HUES6 (cell line): ENCODE results near the gene BBS5.

Source experiments
- H3K27ac ChIP-seq: 2 replicates; pipeline ENCODE4 v1.7.0; 2013; ENCODE audit warnings: low read depth, mild to moderate bottlenecking, low read length, inconsistent platforms
- H3K27me3 ChIP-seq: 2 replicates; pipeline ENCODE4 v1.6.1; 2013; ENCODE audit warnings: low read length; ENCODE audit not compliant: control insufficient read depth, insufficient read depth
- H3K36me3 ChIP-seq: 2 replicates; pipeline ENCODE4 v1.6.1; 2013; ENCODE audit warnings: low read length; ENCODE audit not compliant: control insufficient read depth, insufficient read depth
- H3K4me1 ChIP-seq: 2 replicates; pipeline ENCODE4 v1.6.1; 2013; ENCODE audit warnings: low read length; ENCODE audit not compliant: control insufficient read depth, insufficient read depth
- H3K4me3 ChIP-seq: 2 replicates; pipeline ENCODE4 v1.5.1; 2013; ENCODE audit warnings: low read depth, low read length
- H3K9ac ChIP-seq: one replicate; pipeline ENCODE4 v1.6.1; 2013; ENCODE audit warnings: mild to moderate bottlenecking, low read length
- H3K9me3 ChIP-seq: 2 replicates; pipeline ENCODE4 v1.6.1; 2013; ENCODE audit warnings: low read depth, low read length; ENCODE audit not compliant: control insufficient read depth, insufficient read depth

BBS5 gene

DNA sequence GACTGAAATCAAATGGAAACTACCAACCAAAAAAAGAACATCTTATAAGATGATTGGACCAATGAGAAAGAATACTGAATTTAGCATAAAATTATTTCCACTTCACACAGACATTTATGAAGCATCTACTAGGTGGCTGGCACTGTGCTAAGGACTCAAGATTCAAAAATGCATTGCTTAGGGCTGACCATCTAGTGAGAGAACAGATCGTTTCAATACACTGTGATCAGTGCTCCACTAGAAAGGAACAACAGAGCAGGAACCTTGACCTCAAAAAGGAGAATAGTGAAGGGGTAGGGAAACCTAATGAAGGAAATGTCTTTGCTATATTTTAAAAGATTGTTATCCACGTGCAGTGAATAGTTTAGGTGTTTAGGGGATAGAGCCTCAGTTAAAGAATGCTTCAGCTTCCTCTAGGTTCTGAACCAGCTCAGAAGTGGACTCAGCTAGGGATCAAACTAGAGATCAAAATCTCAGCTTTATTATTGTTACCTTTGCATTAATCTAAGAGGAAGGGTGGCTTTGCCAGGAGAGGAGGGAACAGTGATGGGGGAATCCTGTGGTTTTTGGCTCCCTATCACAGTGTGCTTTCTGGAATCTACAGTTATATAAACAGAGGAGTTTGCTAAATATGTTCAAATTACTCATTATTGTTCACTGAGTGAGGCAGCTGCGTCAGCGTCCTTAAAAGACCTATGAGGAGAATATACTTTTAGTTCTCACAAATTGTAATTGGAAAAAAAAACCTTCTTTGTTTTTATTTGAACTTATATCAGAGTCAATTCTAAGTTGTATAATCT is 16.2 kb upstream of the BBS5 start:
- no peak overlapping the region for H3K27ac ChIP-seq
- no peak overlapping the region for H3K4me3 ChIP-seq
- H3K9me3 ChIP-seq: no peaks in the 10 kb centered on the region
- no peaks in the 10 kb centered on the region for H3K27me3 ChIP-seq
- no peaks in the 10 kb centered on the region for H3K36me3 ChIP-seq
- no peak overlapping the region for H3K9ac ChIP-seq
- no peaks in the 10 kb centered on the region for H3K4me1 ChIP-seq

DNA sequence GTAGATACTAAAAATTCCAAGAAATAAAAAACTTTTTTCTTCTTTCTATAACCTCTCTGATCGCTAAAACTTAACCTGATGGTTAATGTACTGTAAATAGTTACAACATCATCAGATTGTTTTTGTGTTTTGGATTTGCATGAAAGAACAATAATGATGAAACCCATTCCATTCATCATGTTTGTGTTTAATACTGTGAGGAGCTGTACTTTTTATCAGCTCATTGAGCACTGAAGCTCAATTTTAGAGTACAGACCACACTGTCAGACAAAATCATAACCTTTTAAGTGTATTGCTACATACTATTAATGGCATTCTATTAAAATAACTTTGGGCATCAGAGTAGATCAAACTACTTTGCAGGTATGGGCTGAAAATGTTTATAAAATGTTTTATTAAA is 14.8 kb upstream of the BBS5 start:
- Histone ChIP-seq H3K36me3 (no peaks in the 10 kb centered on the region), H3K4me3 (no peak overlapping the region), H3K9me3 (no peaks in the 10 kb centered on the region), H3K27ac (no peak overlapping the region), H3K4me1 (no peaks in the 10 kb centered on the region), H3K27me3 (no peaks in the 10 kb centered on the region), H3K9ac (no peak overlapping the region)

DNA sequence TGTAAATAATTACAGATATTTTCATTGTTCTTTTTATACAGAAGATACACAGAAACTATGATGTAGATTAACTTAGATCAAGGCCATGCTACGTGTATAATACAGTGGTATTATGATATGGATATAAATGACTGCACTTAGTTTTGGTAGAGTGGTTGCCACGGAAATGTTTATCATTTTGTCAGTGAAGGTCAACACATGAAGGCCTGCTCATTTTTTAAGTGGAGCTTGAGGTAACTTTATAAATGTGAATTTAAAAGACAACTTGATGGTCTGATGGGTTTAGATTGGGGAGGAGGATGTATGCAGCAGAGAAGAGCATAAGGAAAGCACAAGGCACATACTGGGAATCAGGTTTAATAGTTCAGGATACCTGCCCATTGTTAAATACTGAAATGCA is 14.4 kb upstream of the BBS5 start:
- H3K9me3 ChIP-seq: no peaks in the 10 kb centered on the region
- H3K36me3 ChIP-seq: no peaks in the 10 kb centered on the region
- no peaks in the 10 kb centered on the region for H3K4me1 ChIP-seq
- H3K9ac ChIP-seq: no peak overlapping the region
- H3K4me3 ChIP-seq: no peak overlapping the region
- H3K27ac ChIP-seq: no peak overlapping the region
- H3K27me3 ChIP-seq: no peaks in the 10 kb centered on the region

DNA sequence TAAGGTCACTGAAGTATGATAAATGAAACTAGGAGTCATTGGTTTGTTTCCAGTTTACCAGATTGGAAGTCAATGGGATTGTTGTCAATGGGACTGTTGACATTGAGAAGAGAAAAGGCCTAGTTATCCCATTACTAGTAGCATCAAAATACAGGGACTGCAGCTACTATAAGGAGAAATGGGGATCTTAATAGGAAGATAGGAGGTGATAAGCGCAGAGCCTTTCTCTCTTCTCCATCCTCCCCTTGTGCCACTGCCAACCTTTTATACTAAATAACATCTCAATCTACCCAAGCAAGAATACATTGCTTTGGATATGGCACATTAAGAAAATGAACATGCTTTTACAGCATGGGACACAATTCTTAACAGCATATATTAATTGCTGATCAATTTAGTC is 10.5 kb upstream of the BBS5 start:
- no peak overlapping the region for H3K4me3 ChIP-seq
- H3K9ac ChIP-seq: no peak overlapping the region
- no peaks in the 10 kb centered on the region for H3K36me3 ChIP-seq
- no peaks in the 10 kb centered on the region for H3K27me3 ChIP-seq
- no peaks in the 10 kb centered on the region for H3K9me3 ChIP-seq
- no peaks in the 10 kb centered on the region for H3K4me1 ChIP-seq
- H3K27ac ChIP-seq: no peak overlapping the region

DNA sequence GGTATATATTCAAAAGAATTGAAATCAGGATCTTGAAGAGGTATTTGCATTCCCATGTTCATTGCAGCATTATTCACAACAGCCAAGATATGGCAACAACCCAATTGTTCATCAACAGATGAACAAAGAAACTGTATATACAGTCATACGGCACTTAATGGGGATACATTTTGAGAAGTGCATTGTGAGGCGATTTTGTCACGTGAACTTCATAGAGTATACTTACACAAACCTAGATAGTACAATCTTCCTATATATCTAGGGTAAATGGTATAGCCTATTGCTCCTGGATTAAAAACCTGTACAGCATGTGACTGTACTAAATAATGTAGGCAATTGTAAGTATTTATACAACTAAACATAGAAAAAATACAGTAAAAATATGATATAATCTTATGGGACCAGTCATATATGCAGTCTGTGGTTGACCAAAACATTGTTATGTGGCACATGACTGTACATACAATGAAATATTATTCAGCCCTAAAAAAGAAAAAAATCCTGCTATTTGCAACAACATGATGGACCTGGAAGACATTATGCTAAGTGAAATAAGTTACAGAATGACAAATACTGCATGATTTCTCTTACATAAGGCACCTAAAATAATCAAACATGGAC is 9.2 kb upstream of the BBS5 start:
- no peak overlapping the region for H3K9ac ChIP-seq

DNA sequence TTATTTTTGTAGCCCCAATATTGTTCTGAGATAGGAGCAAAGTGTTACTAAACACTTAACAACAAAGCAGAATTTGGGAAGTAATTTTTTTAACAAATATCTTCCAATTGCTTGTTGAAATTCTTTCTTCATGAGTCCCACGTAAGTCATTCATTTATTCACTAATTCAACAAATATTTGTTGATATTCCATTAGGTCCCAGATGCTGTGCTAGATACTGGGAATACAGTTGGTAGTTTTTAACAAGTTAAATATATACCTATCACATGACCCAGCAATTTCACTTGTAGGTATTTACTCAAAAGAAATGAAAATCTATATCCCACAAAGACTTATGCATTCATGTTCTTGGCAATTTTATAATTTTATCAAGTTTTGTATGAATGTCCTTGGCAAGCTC is 7.0 kb upstream of the BBS5 start:
- no peaks in the 10 kb centered on the region for H3K36me3 ChIP-seq
- H3K4me1 ChIP-seq: no peaks in the 10 kb centered on the region
- no peak overlapping the region for H3K4me3 ChIP-seq
- H3K27ac ChIP-seq: no peak overlapping the region
- H3K27me3 ChIP-seq: no peaks in the 10 kb centered on the region
- no peaks in the 10 kb centered on the region for H3K9me3 ChIP-seq
- no peak overlapping the region for H3K9ac ChIP-seq

More for the DNA sequence above, 9.2 kb upstream of the BBS5 start:
- H3K36me3 ChIP-seq: no peaks in the 10 kb centered on the region
- H3K27me3 ChIP-seq: no peaks in the 10 kb centered on the region
- H3K4me1 ChIP-seq: no peaks in the 10 kb centered on the region
- no peaks in the 10 kb centered on the region for H3K9me3 ChIP-seq
- no peak overlapping the region for H3K4me3 ChIP-seq
- no peak overlapping the region for H3K27ac ChIP-seq

DNA sequence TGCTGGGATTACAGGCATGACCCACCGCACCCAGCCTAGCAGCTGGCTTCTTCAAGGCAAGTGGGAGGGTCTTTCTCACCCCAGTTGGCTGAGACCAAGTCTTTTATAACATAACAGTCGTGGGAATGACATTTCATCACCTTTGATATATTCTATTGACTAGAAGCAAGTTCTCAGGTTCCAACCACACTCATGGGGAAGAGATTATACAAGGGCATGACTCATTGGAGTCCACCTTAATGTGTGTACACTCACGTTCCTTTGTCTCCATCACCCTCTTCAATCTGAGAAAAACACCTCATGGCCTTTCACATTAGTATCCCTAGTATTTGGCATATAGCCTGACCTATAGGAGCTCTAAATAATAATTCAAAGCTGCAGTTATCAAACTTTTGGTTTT is 2.8 kb upstream of the BBS5 start:
- no peaks in the 10 kb centered on the region for H3K4me1 ChIP-seq
- no peak overlapping the region for H3K27ac ChIP-seq
- no peaks in the 10 kb centered on the region for H3K36me3 ChIP-seq
- peaks cover 35% of the 10 kb centered on the region for H3K27me3 ChIP-seq
- no peak overlapping the region for H3K9ac ChIP-seq
- H3K4me3 ChIP-seq: no peak overlapping the region
- H3K9me3 ChIP-seq: no peaks in the 10 kb centered on the region

DNA sequence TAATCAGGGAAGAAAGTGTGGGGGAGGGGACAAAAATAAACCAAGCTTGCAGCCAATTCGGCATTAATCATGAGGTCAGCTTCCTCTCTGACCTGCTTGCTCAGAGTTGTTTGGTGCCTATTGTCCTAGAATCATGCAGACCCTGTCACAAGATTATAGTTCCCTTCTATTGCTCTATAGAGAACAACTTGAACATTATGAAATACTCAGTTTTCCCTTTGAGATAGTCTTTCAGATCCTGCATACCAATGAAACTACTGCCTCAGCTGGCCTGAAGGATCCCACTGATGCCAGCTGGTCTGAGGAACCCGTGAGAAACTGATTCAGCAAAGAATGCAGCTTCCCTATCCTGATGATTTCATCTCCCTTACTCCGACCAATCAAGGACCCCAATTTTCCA is 955 bp upstream of the BBS5 start:
- H3K4me1 ChIP-seq: no peaks in the 10 kb centered on the region
- no peak overlapping the region for H3K4me3 ChIP-seq
- no peak overlapping the region for H3K27ac ChIP-seq
- H3K9ac ChIP-seq: no peak overlapping the region
- H3K9me3 ChIP-seq: no peaks in the 10 kb centered on the region
- H3K36me3 ChIP-seq: no peaks in the 10 kb centered on the region
- H3K27me3 ChIP-seq: peaks cover 38% of the 10 kb centered on the region

DNA sequence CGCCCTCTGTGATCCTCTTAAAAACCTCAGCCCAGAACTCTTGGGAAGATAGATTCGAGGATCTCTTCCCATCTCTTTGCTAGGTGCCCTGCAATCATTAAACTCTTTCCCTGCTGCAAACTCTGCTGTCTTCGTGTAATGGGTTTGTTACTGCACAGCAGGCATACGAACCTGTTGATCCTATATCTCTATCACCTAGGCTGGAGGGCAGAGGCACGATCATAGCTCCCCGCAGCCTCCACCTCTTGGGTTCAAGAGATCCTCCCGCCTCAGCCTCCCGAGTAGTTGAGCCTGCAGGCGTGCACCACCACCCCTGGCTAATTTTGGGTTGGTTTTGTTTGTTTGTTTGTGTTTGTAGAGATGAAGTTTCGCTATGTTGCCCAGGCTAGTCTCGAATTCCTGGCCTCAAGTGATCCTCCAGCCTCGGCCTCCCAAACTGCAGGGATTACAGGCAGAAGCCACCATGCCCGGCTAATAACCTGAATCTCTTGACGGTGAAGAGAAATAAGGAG is 493 bp upstream of the BBS5 start:
- Histone ChIP-seq H3K36me3 (no peaks in the 10 kb centered on the region), H3K27me3 (peaks cover 38% of the 10 kb centered on the region), H3K9ac (no peak overlapping the region), H3K27ac (no peak overlapping the region), H3K4me1 (no peaks in the 10 kb centered on the region), H3K9me3 (no peaks in the 10 kb centered on the region), H3K4me3 (peak overlapping the region; percentile 76)

DNA sequence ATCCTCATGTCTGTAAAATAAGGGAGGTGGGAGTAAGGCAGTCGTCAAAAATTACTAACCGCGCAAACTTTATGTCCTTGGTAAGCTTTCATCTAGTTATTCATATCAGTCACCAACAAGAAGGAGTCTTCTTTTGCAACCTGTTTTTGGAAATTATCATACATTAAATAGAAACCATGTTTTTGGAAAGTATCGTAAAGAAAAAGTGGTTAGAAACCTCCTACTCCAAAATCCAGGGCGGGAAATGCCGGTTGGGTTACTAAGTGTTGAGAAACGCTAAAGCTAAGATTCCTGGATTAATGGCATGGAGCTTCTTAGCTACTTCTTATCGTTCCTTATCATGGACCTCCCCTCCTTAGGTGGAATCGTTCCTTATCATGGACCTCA is 778 bp downstream of the BBS5 start:
- Histone ChIP-seq H3K36me3 (no peaks in the 10 kb centered on the region), H3K27me3 (peaks cover 38% of the 10 kb centered on the region), H3K9me3 (no peaks in the 10 kb centered on the region), H3K4me1 (no peaks in the 10 kb centered on the region), H3K4me3 (peak overlapping the region; percentile 76), H3K27ac (no peak overlapping the region), H3K9ac (peak overlapping the region; percentile 33)

DNA sequence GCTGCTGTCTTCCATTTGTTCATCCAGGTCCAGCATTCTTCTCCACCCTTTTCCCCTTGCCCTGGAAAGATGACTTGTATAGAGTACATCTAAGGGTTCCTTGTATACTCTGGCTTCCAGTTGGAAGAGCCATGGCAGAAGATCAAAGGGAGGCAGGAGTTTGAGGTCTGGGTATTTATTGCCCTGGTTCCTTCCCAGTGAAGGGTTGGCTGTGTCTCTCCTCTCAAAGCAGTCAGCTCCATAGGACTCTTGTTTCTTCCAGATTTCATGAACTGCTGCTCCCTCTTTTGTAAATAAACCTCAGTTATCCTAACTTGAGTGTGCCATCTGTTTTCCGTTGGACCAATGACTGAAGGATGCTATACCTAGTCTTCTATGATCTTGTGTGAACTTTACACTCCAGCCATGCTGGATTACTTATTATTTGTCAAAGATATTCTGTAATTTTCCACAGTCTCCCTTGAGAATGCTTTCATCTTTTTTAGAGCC is 6.4 kb downstream of the BBS5 start:
- Histone ChIP-seq H3K4me1 (no peaks in the 10 kb centered on the region), H3K27ac (no peak overlapping the region), H3K27me3 (peaks cover 11% of the 10 kb centered on the region), H3K9me3 (no peaks in the 10 kb centered on the region), H3K4me3 (no peak overlapping the region), H3K9ac (no peak overlapping the region), H3K36me3 (no peaks in the 10 kb centered on the region; the same call in 1 of the 2 replicates)
